Fibroblast of lung (primary cell): ENCODE data around the gene RPLP2. TPM values are rescaled to one million over a fixed set of nuclear protein-coding genes. Genes with fewer than 3 reads are reported as not detected.

ENCODE experiments used
- DNase-seq, 2 donors: peaks; one replicate each; pipeline versions ENCODE4 v3.0.0 to v3.0.0-alpha.2; 2010; ENCODE audit warnings: low read depth in 2 of 2
- H2AFZ ChIP-seq: 2 replicates; pipeline ENCODE4 v1.5.1; 2012; ENCODE audit warnings: low read length, control low read depth, inconsistent platforms
- H3K27ac ChIP-seq: 2 replicates; pipeline ENCODE4 v1.5.1; 2011; ENCODE audit warnings: low read length, control low read depth; ENCODE audit not compliant: insufficient read depth
- H3K27me3 ChIP-seq: 2 replicates; pipeline ENCODE4 v1.5.1; 2011; ENCODE audit warnings: mild to moderate bottlenecking, low read length; ENCODE audit not compliant: control insufficient read depth, insufficient read depth
- H3K36me3 ChIP-seq: 2 replicates; pipeline ENCODE4 v1.5.1; 2011; ENCODE audit warnings: low read length; ENCODE audit not compliant: control insufficient read depth, insufficient read depth
- H3K4me1 ChIP-seq: 2 replicates; pipeline ENCODE4 v1.5.1; 2011; ENCODE audit warnings: low read length; ENCODE audit not compliant: control insufficient read depth, insufficient read depth; ENCODE audit errors: extremely low read depth
- H3K4me2 ChIP-seq: 2 replicates; pipeline ENCODE4 v1.5.1; 2011; ENCODE audit warnings: low read length, control low read depth; ENCODE audit not compliant: insufficient read depth; ENCODE audit errors: extremely low read depth
- H3K4me3 ChIP-seq, 4 experiments: fragments of 200-600 bp in 1 of 4; sonication (generic) in 1 of 4; replicated peaks in 1 of 4; 2 replicates each; pipeline ENCODE4 v1.5.1; 2011 to 2016; ENCODE audit warnings: low read length in 4 of 4, low read depth in 3 of 4, mild to moderate bottlenecking in 3 of 4, control low read depth in 2 of 4, inconsistent platforms in 1 of 4, mixed read lengths in 1 of 4; ENCODE audit not compliant: insufficient read depth in 1 of 4; ENCODE audit errors: control extremely low read depth in 1 of 4
- H3K79me2 ChIP-seq: 2 replicates; pipeline ENCODE4 v1.5.1; 2012; ENCODE audit warnings: mild to moderate bottlenecking, low read length, inconsistent platforms; ENCODE audit not compliant: control insufficient read depth, insufficient read depth
- H3K9ac ChIP-seq: 2 replicates; pipeline ENCODE4 v1.5.1; 2011; ENCODE audit warnings: mild to moderate bottlenecking, low read length, control low read depth; ENCODE audit not compliant: insufficient read depth
- H3K9me3 ChIP-seq: 2 replicates; pipeline ENCODE4 v1.5.1; 2012; ENCODE audit warnings: low read depth, low read length; ENCODE audit not compliant: control insufficient read depth, insufficient read depth
- H4K20me1 ChIP-seq: 2 replicates; pipeline ENCODE4 v1.5.1; 2011; ENCODE audit warnings: low read length; ENCODE audit not compliant: control insufficient read depth, insufficient read depth; ENCODE audit errors: extremely low read depth
- EZH2 ChIP-seq: IDR thresholded peaks from 2 replicates; pipeline ENCODE4 v1.5.1; 2012; ENCODE audit warnings: low read length, control low read depth, mild to moderate bottlenecking; ENCODE audit errors: missing control alignments
- polyA plus RNA-seq, 2 donors: library from polyadenylated mRNA; depleted of rRNA in 1 of 2; stranded (reverse) in 1 of 2; unstranded in 1 of 2; fragments of >200 nt; gene quantifications; 2 replicates each; pipeline ENCODE4 v1.2.1, GENCODE V29; 2011 to 2012; ENCODE audit warnings: missing spikeins in 1 of 2
- total RNA-seq: library from RNA; depleted of rRNA; stranded (reverse); fragments of >200 nt; gene quantifications from 2 replicates; pipeline ENCODE4 v1.2.1, GENCODE V29; 2014
- TF ChIP-seq, protein P1 (sequence below), 2 donors: IDR thresholded peaks in 1 of 2; conservative IDR thresholded peaks in 1 of 2; 1 replicate in 1 of 2; 2 replicates in 1 of 2; pipeline ENCODE4 v1.5.1; 2011 to 2012; ENCODE audit warnings: low read length in 2 of 2, control low read depth in 1 of 2, inconsistent platforms in 1 of 2, low read depth in 1 of 2, mild to moderate bottlenecking in 1 of 2

Gene RPLP2
- total and polyA plus RNA-seq, 2 donors (not counting 1 experiment from before 2014, with no cell fraction given) = 294 to 741 TPM

DNA sequence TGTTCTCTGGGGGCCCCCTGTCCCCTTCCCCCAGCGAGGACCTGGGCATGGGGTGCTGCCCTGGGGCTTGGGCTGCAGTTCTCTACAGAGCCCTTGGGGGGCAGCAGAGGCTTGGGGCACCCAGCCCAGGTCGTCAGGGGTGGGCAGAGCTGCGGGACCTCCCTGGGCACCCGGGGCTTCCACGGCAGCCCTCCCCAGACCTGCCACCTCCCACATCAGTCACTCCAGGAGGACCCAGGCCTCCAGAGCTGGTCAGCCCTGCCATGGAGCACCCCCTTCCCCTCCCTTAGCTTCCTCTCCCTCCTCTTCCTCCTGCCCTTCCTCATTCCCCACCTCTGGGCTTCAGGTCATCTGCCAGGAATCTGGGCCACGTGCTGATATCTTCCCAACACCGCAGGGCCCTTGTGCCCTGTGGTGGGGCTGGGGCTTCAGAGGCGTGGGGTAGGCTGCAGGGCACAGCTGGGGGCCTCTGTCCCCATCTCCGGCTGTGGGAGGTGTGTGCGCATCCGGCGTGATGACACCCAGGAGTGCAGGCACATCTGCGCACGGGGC lies 38.7 kb downstream of the RPLP2 start:
- Histone ChIP-seq H3K36me3 (peaks cover 3% of the 10 kb centered on the region), H3K27me3 (no peaks in the 10 kb centered on the region), H2AFZ (no peak overlapping the region), H4K20me1 (no peaks in the 10 kb centered on the region), H3K4me2 (no peak overlapping the region), H3K27ac (no peak overlapping the region), H3K9ac (no peak overlapping the region), H3K4me1 (peaks cover 39% of the 10 kb centered on the region), H3K79me2 (peaks cover 55% of the 10 kb centered on the region), H3K4me3 (peak overlapping the region in 1 of 4 experiments; percentile 10), H3K9me3 (no peaks in the 10 kb centered on the region)
- TF ChIP-seq, protein P1, sequence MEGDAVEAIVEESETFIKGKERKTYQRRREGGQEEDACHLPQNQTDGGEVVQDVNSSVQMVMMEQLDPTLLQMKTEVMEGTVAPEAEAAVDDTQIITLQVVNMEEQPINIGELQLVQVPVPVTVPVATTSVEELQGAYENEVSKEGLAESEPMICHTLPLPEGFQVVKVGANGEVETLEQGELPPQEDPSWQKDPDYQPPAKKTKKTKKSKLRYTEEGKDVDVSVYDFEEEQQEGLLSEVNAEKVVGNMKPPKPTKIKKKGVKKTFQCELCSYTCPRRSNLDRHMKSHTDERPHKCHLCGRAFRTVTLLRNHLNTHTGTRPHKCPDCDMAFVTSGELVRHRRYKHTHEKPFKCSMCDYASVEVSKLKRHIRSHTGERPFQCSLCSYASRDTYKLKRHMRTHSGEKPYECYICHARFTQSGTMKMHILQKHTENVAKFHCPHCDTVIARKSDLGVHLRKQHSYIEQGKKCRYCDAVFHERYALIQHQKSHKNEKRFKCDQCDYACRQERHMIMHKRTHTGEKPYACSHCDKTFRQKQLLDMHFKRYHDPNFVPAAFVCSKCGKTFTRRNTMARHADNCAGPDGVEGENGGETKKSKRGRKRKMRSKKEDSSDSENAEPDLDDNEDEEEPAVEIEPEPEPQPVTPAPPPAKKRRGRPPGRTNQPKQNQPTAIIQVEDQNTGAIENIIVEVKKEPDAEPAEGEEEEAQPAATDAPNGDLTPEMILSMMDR (conservative IDR thresholded peaks at IDR 0.05 in 1 of 2, IDR thresholded peaks at IDR 0.05 in 1 of 2; ENCODE audit: low read depth in 1 of 2, low read length in 2 of 2) = peak; percentile 82 to 87
- no peak for TF ChIP-seq EZH2
- no peak for DNase-seq

DNA sequence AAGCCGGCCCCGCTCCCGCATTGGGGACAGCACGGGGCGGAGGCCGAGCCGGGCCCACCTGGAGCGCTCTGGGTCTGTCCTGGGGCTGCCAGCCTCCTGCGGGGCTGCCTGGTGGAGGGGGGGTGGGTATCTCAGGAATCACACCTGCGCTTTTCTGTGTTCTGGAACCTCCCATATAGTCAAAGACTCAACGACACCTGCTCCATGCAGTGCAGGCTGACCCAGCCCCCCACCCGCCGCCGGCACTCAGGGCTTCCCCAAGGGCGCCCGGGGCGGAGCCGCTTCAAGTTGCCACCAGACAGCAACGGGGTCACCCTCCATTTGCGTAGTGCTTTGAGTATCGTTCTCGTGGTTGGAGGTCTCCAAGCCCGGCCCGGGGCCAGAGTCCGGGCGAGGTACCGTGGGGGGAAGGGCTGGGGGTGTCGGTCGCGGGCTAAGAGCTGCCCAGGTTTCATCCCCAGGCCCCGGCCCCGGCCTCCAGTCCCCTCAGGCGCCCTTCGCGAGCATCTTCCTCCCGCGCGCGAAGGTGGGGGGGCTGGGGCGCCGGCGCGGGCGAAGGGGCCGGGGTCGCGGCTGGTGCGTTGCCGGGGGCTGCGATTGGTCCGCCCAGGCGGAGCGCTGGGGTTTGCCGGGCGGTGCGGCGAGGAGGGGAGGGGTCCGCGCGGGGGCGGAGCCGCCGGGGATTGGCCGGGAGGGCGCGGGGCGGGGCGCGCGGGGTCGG lies 39.5 kb downstream of the RPLP2 start:
- no peak overlapping the region for H3K4me2 ChIP-seq
- H3K4me3 ChIP-seq = peak overlapping the region; percentile 15 to 57 (median 32)
- no peak for TF ChIP-seq EZH2
- TF ChIP-seq, protein P1 (conservative IDR thresholded peaks at IDR 0.05 in 1 of 2, IDR thresholded peaks at IDR 0.05 in 1 of 2; ENCODE audit: low read depth in 1 of 2, low read length in 2 of 2) = no peak
- peaks cover 39% of the 10 kb centered on the region for H3K4me1 ChIP-seq
- no peaks in the 10 kb centered on the region for H3K27me3 ChIP-seq
- no peaks in the 10 kb centered on the region for H3K9me3 ChIP-seq
- H4K20me1 ChIP-seq = no peaks in the 10 kb centered on the region
- H3K27ac ChIP-seq = no peak overlapping the region
- H3K36me3 ChIP-seq = peaks cover 4% of the 10 kb centered on the region
- no peak for DNase-seq
- peak overlapping the region; percentile 30 for H3K9ac ChIP-seq
- H3K79me2 ChIP-seq = peaks cover 54% of the 10 kb centered on the region
- H2AFZ ChIP-seq = no peak overlapping the region

DNA sequence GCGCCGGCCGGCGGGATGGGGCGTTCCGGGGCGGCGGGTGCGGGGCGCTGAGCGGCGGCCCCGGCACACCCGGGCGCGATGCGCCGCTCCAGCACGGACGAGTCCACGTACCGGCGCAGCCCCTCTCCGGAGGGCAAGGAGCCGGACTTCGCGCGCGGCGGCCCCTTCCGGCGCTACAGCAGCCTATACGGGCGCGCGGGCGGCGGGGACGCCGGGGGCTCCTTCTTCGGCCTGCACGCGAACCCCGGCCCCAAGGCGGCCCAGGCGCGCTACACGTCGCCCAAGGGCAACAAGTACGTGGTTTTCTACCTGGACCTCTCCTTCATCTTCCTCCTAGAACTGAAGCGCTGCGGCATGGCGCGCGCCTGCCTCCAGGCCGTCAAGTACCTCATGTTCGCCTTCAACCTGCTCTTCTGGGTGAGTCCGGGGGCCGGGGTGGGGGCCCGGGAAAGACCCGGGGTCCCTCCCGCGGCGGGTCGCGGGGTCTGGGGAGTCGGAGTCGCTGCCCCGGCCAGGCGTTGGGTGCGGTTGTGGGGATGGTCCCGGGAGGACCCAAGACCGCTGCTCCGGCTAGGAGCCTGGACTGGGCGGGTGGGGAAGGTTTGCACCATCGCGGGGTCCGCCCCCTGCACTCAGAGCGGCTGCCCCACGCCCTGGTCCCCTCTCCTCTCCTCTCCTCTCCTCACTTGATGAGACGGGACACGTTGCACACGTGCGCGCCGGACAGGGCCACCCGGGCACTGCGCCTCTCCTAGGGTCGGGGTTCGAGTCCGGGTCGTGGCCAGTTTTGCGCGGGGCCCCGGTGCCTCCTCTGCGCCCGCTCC lies 40.4 kb downstream of the RPLP2 start:
- Histone ChIP-seq H3K9me3 (no peaks in the 10 kb centered on the region), H4K20me1 (no peaks in the 10 kb centered on the region), H3K9ac (peak overlapping the region; percentile 16), H3K79me2 (peaks cover 48% of the 10 kb centered on the region), H3K4me1 (peaks cover 34% of the 10 kb centered on the region), H3K27ac (no peak overlapping the region), H3K27me3 (no peaks in the 10 kb centered on the region), H2AFZ (no peak overlapping the region), H3K4me2 (peak overlapping the region; percentile 51), H3K4me3 (peak overlapping the region; percentile 21 to 57 (median 38)), H3K36me3 (peaks cover 4% of the 10 kb centered on the region)
- no peak for TF ChIP-seq EZH2
- TF ChIP-seq, protein P1 (conservative IDR thresholded peaks at IDR 0.05 in 1 of 2, IDR thresholded peaks at IDR 0.05 in 1 of 2; ENCODE audit: low read depth in 1 of 2, low read length in 2 of 2) = no peak
- DNase-seq = no peak
